Measurements from ENCODE around the gene HS2ST1. TPM values are rescaled to one million over a fixed set of nuclear protein-coding genes. Genes with fewer than 3 reads are reported as not detected.

The HS2ST1 gene
- total RNA-seq, 1 experiment from 2014 or later: 16.0 TPM

GRCh38 chr1:87151500-87152421 is 237.3 kb downstream of the HS2ST1 start:
- peak; percentile 11 for DNase-seq (ENCODE audit: extremely low read depth, low read depth)

- DNase-seq (ENCODE audit: extremely low read depth, low read depth): no peak
Measured at GRCh38 chr1:87154384-87154783, 239.9 kb downstream of the HS2ST1 start.

DNA sequence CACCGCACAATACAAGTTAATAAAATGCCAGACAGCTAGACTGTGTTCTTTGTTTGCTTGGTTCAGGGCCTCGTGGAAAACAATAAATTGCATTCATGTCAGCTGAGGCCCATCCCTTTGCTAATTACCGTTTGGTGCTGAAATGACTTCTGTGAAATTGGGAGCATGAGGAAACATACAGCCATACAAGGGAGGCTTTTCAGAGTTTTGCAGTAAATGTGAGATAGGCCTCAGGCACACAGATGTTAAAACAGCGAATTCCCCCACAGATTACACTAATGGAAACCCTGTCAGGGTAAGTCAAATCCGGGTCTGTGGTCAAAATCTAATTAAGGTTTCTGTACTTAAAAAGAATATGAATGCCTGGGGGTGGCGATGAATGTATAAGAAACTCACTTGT is 240.7 kb downstream of the HS2ST1 start:
- no peak for DNase-seq (ENCODE audit: extremely low read depth, low read depth)

GRCh38 chr1:87155648-87156047 is 241.2 kb downstream of the HS2ST1 start:
- DNase-seq (ENCODE audit: extremely low read depth, low read depth): no peak

DNA sequence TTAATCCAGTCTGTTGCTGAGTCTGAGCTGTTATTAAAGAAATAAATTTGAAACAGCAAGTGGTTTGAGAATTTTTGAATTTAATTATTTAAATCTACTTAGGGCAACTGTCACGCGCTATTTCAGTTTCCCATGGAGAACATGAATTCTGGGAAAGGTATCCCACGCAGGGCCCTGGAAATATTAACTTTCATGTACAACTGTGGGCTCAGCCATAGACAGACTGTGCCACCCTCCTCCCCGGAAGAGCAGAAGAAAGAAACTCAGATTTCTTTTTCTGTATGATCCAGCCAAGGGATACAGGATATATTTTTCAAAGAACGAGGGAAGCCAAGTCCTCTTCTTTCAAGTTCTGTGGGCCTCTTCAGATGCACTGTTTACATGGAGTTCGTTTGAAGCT is 241.7 kb downstream of the HS2ST1 start:
- DNase-seq (ENCODE audit: extremely low read depth, low read depth): no peak

DNA sequence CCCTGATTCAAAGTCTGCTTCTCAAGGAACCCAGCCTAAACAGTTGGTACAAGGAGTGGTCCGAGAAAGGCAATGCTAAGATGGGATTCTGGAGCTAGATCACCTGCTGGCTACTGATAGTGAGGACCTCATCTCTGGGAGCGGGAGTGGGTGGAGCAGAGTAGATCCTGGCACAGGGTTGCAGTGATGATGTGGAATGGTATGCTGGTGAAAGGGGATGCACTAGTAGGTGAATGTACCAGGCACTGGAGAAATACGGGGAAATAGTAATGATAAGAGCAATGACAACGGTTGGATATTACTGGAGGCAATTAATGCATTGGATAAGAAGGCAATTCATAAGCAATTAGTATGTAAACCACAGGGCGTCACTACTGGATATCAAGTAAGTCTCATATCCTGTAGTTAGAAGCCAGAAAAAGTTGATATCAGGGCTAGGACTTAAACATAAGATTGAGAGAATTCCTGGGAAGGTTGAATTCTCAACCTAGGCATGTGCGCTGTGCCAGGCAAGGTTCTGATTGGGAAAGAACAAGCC is 245.0 kb downstream of the HS2ST1 start:
- DNase-seq (ENCODE audit: extremely low read depth, low read depth): no peak

Other genes starting within 250 kb of the HS2ST1 start
- 22.1 and 25.0 TPM in 2 replicates for gene SH3GLB1, start 210.1 kb upstream of the HS2ST1 start, total RNA-seq (2014; rRNA removed; shearing (Covaris generic))
- 167 and 174 TPM in 2 replicates for gene SELENOF, start 509 bp upstream of the HS2ST1 start, total RNA-seq (2014; rRNA removed; shearing (Covaris generic))

All from NCI-H460 (cell line).